ENCODE data around the gene ACTG1. TPM values are rescaled to one million over a fixed set of nuclear protein-coding genes. Genes with fewer than 3 reads are reported as not detected.
"Not testable (repeated sequence)": the region's sequence is repeated elsewhere in the genome, so short reads cannot be mapped to it uniquely, and the experiment has no call there.

Gene ACTG1
- total RNA-seq, 1 donor from 2014 or later = 5,358 TPM

DNA sequence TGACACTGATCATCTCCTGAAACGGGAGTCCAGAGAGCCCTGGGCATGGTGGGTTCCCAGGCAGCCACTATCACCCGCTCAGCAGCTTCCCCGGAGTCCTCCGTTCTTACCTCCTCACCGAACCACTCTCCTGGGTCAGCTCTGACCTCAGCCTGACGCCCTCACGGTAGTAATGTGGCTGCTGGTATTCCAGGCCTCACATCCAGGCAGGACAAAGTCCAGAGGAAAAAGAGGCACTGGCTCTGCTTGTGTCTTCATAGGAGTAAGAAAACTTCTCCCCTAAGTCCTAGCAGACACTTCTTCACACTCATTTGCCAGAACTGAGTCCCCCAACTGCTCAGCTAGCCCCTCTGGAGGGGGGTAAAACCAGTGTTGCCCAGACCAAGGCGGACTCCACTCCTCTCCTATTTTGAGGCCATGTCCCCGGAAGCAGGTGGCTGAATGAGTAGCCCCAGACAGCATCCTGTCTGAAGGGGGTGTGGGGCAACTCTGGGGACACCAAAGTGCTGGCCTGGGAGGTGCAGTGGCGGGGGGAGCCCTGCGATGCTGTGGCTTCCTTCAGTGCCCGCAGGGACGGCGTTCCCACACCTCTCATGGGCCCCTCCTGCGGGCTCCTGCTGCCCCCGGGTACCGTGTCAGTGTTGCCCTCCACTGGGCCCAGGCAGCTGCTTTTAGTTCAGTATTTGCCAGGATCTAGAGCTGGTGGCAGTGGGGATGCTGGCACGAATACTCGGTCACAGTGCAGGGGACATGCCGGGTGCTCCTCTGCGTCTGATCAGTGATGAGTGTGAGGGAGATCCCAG, 20.9 kb upstream of the ACTG1 start:
- FAIRE-seq (no peak), DNase-seq (ENCODE audit: low spot score in 2 of 2) (no peak)

DNA sequence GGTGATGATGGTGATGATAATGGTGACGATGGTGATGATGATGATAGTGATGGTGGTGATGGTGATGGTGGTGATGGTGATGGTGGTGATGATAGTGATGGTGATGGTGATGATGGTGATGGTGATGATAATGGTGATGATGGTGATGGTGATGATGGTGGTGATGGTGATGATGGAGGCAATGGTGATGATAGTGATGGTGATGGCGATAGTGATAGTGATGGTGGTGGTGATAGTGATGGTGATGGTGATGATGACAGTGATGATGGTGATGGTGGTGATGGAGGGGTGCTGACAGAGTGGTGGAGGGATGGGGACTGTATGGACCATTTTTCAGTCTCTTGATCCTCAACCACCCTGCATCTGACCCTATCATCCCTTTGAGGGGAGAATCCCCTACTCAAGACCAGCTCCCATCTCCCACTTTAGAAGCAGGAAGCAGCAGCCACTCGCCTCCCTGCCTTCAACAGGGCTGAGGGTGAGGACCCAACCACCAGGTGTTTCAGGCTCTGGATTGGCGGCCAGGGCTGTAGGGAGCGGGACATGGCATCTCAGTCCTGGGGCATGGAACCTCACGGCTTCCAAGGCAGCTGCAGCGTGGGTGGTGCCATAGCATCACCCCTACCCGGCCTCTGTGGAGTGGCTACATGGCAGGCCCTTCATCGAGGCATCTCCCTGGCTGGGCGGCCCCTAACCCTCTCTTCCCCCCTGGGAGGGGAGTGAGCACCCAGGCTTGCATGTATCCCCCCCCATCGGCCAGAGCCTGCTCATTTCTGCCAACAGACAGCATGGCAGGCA, 20.1 kb upstream of the ACTG1 start:
- FAIRE-seq (no peak), DNase-seq (ENCODE audit: low spot score in 2 of 2) (no peak)

GRCh38 chr17:81531998-81532404, 19.4 kb upstream of the ACTG1 start:
- not testable (repeated sequence) for DNase-seq (ENCODE audit: low spot score in 2 of 2); FAIRE-seq

- not testable (repeated sequence) for FAIRE-seq; DNase-seq (ENCODE audit: low spot score in 2 of 2)
Measured at GRCh38 chr17:81531013-81531412, 18.4 kb upstream of the ACTG1 start.

- no peak for DNase-seq (ENCODE audit: low spot score in 2 of 2)
- FAIRE-seq = no peak
Measured at GRCh38 chr17:81529437-81529803, 16.8 kb upstream of the ACTG1 start.

- FAIRE-seq (no peak), DNase-seq (ENCODE audit: low spot score in 2 of 2) (no peak)
Measured at GRCh38 chr17:81528651-81529436, 16.2 kb upstream of the ACTG1 start.

GRCh38 chr17:81528384-81528650, 15.7 kb upstream of the ACTG1 start:
- DNase-seq (ENCODE audit: low spot score in 2 of 2) = no peak
- FAIRE-seq = no peak

DNA sequence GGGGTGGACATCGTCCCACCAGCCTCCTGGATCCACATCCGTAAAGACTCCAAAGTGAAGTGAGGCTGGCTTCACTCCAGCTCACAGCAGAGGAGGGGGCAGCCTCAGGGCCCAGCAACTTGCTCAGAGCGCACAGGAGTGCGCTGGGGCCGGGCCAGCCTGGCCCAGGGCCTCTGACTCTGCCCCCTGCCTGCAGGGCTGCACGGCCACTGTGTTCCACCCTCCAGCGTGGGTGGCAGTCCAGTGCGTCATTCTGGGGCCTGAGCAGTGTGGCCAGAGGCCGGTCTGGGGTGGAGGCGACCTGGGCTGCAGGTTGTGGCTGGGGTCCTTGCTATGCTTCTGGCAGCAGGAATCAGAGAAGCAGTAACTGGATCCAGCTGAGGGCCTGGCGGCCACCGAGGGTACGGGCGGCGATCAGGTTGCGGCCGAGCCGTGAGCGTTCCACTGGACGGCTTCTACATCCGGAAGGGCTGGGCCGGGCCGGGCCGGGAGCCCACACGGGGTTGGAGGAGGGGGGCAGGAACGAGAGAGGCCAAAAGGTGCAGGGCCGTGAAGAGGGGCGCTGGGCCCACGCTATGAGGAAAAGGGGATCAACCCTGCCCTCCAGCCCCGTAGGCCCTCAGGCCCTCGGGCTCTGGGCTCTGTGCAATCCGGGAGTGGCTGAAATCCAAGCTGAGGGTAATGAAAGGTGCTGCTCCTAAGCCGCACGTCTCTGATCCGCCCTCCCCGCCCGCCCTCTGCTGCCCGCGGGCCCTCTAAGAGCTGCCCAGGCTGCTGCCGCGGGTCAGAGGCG, 15.2 kb upstream of the ACTG1 start, which contains the start of gene FSCN2:
TSS of gene FSCN2 (plus strand) at position 787 of the 793 bp plus-strand sequence. CDS start 155 bp downstream, outside the sequence.
- no peak for FAIRE-seq
- no peak for DNase-seq (ENCODE audit: low spot score in 2 of 2)

GRCh38 chr17:81526662-81527571, 14.3 kb upstream of the ACTG1 start:
- DNase-seq (ENCODE audit: low spot score in 2 of 2) (no peak), FAIRE-seq (no peak)

DNA sequence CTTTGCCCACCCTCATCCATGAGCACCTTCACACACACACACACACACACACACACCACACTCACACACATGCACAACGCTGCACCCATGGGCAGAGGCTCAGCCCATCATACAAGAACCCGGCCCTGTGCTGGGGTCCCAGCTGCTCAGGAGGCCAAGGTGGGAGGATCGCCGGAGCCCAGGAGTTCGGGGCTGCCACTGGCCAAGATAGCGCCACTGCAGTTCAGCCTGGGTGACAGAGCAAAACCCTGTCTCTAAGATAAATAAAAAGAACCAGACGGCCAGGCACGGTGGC, 12.2 kb upstream of the ACTG1 start:
- DNase-seq (ENCODE audit: low spot score in 2 of 2) (no peak), FAIRE-seq (no peak)

GRCh38 chr17:81524039-81524864, 11.7 kb upstream of the ACTG1 start:
- DNase-seq (ENCODE audit: low spot score in 2 of 2) (no peak), FAIRE-seq (no peak)

DNA sequence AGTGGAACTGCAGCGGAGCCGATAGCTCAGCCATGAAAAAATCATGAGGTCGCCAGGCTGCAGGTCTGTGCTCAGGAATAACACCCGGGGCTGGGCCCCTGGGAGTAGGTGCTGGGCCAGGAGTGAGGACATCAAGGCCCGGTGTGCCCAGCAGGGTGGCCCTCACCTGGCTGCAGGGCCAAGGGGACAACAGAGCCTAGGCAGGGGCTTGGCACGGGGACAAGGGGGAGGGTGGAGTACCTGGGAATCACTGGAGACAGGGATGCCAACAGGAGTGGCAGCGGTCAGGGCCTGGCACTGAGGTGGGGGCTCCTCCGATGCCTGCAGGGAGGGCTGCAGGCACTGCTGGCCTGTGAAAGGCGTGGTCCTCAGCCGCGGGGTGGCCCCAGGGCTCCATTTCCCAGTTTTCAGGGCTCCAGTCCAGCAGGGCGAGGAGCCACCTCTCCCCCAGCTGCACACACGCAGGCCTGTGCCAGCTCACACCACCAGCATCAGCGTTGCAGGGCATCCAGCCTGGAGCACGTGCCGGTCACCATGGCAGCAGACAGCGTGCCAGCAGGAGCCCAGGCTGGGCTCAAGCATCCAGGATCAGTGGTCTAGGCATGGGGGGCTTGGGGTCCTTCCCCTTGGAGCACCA, 10.9 kb upstream of the ACTG1 start:
- peak; percentile 79 to 82 for DNase-seq (ENCODE audit: low spot score in 2 of 2)
- FAIRE-seq = no peak

- FAIRE-seq (no peak), DNase-seq (ENCODE audit: low spot score in 2 of 2) (no peak)
Measured at GRCh38 chr17:81522491-81523401, 10.1 kb upstream of the ACTG1 start.

- FAIRE-seq (no peak), DNase-seq (ENCODE audit: low spot score in 2 of 2) (no peak)
Measured at GRCh38 chr17:81520021-81520901, 7.7 kb upstream of the ACTG1 start.

DNA sequence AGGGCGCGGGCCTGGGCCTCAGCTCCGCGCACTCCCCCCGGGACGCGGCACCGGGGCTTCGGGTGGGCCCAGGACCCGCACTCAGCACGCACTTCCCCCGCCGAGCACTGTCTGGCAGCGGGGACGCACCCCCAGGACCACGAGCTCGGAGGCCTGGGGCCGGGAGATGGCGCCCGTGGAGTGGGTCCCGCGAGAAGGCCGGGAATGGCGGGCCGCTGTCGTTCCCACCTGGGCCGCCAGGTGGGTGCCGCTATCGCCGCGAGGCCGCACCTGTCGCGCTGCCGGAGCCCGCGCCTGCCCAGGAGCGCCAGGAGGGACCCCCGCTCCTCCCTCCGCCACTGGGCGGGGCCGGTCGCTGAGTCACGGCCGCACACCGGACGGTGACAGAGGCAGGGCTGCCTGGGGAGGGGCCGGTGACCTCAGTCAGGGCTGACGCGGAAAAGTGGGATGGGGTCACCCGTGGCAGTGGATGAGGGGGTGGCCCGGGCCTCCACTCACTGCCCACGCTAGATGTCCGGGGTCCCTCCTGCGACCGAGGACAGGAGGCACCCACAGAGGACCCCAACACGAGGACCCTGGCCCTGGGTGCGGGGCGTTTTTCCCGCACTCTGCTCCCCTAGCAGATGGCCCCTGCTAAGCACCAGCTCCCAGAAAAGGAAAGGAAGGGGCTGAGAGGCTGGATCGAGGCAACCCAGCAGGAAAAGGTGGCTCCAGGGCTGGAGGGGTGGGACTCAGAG, 6.9 kb upstream of the ACTG1 start:
- no peak for FAIRE-seq
- DNase-seq (ENCODE audit: low spot score in 2 of 2) = no peak
